Measurements from ENCODE around the gene MTFP1. TPM values are rescaled to one million over a fixed set of nuclear protein-coding genes. Genes with fewer than 3 reads are reported as not detected.
"Not testable (repeated sequence)": the region's sequence is repeated elsewhere in the genome, so short reads cannot be mapped to it uniquely, and the experiment has no call there.

MTFP1 gene, protein sequence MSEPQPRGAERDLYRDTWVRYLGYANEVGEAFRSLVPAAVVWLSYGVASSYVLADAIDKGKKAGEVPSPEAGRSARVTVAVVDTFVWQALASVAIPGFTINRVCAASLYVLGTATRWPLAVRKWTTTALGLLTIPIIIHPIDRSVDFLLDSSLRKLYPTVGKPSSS
- 2.3 TPM for total RNA-seq

DNA sequence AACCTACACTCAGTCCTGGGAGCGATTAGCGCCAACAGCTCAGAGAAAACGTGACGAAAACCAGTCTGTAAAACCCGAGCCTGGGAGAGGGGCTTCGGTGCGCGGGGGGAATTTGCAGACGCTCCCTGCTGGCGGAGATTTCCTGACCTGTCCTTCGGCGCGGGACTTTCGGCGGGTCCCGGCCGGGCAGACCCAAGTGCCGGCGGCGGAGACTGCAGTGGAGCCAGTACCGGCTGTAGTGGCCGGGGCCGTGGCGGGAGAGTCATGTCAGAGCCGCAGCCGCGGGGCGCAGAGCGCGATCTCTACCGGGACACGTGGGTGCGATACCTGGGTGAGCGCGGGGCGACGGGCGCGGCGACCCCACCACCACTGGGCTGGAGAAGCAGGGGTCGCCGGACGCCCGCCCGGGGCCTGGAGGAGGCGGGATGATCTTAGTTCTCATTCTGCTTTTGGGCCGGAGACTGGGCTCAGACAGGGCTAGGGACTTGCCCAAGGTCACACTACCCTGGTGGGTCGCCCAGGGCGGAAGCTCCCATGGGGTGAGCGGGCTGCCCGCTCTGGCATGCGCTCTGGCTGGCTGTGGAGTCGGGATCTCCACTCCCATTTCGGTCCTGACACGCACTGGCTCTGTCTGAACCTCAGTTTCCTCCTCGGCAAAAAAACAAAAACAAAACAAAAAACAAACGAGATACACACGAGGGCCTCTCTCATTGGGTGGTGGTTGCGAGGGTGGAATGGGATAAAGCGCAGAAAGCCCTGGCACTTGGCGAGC, at the start of gene MTFP1:
MTFP1 (plus strand) TSS at position 153 of the 772 bp plus-strand sequence; CDS start at position 265, 112 bp downstream.
- no peak for DNase-seq

DNA sequence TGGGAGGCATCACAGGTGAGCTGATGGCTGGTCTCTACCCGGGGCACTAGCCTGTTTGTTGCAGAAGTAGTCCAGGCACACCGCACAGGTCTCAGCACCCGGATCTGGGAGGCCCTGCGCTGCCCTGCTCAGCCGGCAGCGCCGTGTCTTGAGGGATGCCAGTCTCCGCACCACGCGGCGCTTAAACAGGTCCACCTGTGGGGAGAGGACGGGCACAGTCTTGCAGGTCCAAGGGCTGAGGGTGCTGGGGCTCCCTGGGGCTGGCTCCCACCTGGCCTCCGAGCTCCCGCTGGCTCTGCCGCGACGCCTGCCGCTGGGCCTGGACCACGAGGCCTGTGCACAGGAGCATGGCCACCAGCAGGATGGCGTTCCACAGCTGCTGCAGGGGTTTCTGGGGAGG, 45.6 kb upstream of the MTFP1 start:
- no peak for DNase-seq

DNA sequence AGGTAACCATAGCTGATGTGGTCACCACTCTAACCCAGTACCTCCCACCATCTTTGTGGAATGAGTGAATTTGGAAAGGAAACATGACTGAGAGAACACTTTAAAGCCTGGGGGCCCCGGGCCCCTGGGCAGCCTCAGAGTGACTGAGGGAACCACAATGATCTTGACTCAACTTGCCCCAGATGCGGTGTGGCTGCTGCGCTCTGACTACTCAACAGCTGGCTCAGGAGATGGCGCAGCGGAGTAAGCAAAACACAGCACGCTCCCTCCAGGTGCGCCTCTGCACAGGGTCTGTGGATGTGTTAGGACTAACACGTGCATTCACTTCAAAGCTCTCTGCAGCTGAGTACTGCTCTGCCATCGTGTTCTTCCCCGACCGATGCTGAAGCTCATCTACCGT, 44.3 kb upstream of the MTFP1 start:
- no peak for DNase-seq

DNA sequence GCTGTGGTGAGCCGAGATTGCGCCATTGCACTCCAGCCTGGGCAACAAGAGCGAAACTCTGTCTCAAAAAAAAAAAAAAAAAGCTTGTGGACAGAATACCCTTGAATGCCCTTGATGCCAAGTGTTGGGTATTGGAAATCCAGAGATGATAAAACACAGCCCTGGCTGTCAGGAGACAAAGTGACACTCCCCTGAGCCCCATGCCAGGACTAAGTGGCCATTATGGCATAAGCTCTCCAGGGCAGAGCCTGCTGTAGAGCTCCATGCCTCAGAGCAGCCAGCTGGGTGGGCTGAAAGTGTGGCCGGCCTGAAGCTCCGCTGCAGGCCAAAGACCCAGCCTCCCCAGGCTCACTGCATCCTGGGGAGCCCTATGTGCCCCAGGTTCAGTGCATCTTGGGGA, 43.2 kb upstream of the MTFP1 start:
- DNase-seq = no peak

DNA sequence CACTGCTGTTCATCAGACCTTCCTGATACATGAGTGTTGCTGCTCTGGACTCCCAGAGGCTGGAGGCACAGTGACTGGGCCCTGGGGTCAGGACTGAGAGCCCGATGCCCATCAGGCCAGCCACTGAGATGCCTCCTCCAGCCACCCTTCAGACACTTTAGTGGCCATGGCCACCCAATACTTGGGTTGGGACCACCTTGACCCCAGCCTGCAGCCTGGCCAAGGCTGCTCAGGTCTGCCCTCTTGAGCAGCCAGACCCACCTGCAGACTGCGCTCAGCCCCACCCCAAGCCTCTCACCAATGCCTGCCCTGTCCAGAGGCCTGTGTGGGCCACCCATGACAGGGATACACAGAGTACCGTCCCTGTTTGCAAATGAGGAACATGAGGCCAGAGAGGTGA, 42.5 kb upstream of the MTFP1 start:
- no peak for DNase-seq

DNA sequence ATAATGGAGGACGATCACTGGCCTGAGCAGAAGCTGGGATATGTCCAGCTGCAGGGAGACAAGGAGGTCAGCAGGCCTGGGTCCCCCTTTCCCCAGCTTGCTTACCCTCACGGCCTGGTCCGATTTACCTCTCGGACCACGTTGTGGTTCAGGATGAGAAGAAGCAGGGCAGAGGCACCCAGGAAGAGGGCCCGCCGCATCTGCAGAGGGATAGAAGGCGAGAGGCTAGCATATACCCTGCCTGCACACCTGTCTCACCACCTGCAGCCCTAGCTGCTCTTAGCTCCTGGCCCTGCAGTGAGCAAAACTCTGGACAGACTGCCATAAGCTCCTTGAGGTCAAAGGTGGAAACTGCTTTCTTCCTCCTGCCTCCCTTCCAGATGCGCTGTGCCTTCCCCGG, 39.6 kb upstream of the MTFP1 start:
- no peak for DNase-seq

DNA sequence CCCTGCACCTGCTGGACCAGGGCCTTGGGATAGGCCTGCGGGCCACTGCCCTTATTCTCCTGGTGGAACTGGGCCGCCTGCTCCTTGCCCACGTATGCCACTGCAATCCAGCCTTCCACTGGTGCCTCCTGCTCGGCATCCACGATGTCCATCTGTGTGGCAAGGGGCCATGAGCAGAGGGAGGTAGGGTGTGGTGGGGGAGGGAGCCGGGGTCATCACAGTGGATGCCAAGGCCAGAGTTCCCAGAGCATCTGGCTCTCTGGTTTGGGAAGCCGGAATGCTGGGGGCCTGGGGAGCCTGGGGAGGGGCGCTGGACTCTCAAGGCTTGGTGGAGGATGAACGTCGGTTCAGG, 39.0 kb upstream of the MTFP1 start:
- DNase-seq = no peak

DNA sequence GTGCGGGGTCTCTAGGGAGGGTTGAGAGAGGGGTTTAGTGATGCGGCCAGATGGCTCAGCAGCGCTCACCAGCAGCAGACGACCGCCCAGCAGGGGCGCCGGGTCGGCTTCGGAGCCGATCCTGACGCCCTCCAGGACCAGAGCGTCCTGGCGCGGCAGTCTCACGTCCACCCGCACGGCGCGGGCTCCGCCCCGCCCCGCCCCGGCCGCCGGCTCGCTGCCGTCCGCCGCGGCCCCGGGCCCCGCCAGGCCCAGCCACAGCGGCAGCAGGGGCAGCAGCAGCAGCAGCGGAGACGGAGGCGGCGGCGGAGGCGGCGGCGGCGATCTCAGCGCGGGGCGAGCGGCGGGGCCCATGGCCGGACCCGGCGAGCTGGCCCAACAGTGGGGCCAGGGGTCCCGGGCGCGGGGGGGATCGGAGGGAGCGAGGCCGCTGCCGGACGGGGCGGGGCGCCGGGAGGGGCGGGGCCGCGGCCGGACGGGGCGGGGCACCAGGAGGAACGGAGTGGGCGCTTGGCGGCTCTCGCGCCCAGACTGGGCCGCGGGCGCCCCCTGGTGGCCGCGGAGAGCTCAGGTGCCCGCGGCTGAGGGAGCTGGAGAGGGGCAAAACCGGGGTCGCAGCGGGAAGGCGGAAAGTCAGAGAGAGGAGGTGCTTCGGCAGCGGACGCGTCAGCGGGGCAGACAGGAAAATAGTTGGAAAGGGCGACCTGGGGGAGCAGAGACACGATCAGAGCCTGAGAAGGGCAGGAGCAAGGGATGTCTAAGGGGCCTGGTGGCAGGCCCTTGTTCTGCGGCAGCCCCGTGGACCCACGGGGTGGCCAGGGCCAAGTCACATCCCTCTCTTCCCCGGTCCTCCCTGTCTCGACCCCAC, 38.4 kb upstream of the MTFP1 start, which contains the start of gene RNF215:
RNF215 (minus strand) TSS at position 452 of the 868 bp plus-strand sequence; CDS start at position 354, 98 bp downstream.
- peak; percentile 58 for DNase-seq

DNA sequence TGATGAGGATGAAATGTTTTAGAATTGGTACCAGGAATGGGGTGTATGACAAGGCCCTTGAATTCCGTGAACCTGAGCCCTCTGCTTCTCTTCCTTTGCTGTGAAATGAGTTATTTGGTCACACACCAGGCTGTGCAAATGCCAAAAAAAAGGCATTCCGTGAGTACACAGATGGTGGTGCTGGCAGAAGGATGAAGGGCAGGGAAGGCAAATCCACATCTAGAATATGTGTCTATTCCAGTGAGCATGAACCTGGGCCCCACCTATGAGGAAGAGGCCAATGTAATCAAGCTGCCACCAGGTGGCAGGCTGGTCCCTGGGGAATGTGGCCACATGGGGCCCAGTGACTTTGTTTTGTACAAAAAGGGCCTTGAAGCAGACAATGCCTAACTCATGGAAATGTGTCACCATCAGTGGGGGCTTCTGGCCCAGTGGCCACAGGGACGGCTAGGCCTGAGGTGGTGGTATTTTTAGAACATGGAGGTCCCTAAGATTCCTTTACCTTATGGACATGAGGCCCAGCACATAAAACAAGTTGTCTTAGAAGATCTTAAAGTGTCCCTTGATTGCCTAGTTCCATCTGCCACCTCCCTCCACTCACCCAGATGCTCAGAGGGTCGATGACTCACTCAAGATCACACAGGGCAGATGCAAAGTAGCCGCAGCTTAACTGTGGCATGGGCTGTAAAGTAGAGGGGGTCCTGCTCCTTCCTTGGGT, 34.4 kb upstream of the MTFP1 start:
- peak; percentile 48 for DNase-seq

DNA sequence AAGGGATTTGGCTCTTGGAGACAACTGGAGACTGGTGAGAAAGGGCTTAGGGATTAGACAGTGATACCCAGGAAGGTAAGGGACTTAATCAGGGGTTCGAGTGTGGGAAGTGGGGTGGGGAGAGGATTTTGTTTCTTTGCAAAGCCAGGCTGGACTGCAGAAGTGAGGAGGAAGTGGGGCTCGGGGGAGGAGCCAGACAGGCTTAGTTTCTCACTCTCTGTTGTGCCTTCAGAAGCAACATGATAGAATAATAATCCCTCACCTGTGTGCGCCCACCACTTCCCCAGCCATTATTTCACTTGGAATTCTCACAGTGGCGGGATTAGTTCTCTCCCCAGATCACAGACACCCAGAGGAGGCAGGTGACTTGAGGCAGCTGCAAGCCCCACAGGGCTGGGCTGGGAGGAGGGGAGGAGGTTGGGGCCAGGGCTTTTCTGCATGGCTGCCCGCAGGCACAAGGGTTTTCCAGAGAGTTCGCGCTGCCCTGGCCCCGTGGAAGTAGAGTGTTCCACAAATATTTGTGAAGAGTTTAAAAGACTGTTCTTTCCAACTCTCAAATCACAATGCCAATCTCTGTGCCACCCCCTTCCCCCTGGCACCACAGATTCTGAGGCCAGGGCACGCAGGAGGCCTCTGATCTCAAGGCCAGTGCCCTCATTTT, 32.8 kb upstream of the MTFP1 start:
- no peak for DNase-seq

DNA sequence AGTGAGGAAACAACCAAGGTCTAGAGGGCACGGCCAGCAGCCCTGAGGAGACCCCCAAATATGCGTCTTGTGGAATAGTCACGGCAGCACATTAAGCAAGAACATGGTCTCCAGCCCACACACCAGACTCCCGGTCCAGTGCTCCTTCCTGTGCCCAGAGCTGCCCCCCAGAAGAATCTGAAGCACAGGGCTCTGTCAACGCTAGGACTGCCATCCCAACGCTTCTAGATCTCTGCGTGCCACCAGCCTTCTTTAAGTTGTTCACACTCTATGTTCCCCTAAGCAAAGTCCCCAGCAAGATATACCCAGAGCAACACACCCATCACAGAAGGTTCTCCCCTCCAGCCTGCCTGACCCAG, 32.3 kb upstream of the MTFP1 start:
- DNase-seq = no peak

DNA sequence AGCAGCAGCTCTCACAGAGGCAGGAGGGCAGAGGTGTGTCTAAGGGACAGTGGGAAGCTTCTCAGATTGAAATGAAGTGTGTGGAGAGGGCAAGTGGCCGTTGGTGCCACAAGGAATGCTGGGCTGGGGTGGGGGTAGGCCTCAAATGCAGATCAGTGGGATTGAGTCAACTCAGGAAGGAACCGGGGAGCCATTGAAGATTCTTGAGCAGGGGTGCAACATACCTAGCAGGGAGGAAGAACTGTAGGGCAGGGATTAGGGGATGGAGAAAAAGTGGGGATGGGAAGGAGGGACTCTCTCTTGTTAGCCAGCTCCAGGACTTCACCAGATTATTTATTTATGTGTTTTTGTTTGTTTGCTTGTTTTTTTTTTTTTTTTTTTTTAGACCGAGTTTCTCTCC, 31.7 kb upstream of the MTFP1 start:
- no peak for DNase-seq

DNA sequence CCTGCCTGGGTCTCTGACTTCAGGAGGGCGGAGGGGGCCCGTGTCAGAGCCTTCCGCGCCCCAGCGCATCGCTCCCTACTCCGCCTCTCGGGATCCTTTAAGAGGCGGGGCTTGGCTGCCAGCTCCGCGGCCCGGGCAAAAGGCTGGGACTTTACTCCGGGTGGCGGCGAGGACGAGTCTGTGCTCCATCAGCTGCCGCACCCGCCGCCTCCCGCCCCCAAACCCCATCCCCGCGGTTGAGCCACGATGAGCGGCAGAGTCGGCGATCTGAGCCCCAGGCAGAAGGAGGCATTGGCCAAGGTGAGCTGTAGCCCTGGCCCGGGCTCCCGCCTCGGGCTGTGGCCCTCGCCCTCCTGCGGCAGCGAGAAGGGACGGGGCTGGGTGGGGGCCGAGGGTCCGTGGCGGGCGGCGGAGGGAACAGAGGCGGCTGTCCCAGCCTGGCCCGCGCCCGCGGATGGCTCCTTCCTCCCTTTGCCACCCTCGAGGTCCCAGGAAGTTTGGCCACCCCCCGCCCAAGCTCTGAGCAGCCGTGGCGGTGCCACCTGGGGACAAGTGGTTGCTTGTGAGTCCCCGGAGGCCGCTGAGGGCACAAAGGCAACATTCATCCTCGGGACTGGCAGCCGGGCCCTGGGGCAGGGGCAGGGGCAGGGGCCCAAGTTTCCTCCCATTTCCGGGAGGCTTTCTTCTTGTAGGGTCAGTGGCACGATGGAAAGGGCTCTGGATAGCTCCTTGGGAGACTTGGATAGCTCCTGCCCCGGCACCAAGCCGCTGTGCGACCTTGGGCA, 28.5 kb upstream of the MTFP1 start, which contains the start of gene SEC14L2:
SEC14L2 (plus strand) TSS at position 148 of the 785 bp plus-strand sequence; CDS start at position 247, 99 bp downstream.
- DNase-seq = peak; percentile 75

DNA sequence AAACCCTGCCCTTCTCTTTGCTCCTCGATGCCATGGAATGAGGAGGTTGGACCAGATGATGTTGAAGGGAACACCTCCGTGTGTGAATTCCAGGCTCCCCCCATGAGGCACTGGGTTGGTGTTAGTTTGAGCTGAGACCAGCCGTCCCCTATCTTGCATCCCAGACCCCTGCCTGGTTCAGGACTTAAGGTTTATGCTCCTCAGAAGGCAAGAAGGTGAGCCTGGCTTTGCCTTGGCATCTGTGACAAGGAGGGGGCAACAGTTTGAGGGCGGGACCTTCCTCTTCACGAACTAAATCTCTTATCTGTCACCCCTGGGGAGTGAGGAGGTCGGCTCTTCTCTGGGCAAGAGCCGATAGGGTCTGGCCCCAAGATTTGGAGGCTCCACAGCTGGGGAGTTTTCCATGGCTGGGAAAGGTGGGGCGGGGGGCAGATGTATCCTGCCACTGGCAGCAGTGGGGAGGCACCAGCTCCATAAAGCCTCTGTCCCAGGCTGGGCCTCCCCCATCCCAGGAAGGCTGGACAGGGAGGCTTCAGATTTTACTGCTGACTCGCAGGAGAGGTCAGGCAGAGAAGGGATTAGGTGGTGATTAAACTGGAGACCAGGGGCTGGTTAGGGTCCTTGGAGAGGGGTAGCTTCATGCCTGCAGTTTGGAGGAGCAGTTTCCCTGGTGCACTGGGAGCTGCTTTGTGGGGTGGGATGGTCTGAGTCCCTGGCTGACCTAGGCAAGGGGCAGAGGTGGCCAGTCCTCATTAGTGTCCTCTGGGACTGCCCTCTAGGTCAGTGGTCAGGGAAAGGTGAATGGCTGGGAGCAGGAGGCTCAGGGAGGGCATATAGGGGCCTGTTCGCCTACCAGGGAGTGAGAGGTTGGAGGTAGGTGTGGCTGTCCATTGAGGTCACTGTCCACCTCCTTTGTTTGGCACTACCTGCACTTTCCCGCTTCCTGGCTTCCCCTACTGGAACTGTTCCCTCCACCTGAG, 27.6 kb upstream of the MTFP1 start:
- DNase-seq = no peak

DNA sequence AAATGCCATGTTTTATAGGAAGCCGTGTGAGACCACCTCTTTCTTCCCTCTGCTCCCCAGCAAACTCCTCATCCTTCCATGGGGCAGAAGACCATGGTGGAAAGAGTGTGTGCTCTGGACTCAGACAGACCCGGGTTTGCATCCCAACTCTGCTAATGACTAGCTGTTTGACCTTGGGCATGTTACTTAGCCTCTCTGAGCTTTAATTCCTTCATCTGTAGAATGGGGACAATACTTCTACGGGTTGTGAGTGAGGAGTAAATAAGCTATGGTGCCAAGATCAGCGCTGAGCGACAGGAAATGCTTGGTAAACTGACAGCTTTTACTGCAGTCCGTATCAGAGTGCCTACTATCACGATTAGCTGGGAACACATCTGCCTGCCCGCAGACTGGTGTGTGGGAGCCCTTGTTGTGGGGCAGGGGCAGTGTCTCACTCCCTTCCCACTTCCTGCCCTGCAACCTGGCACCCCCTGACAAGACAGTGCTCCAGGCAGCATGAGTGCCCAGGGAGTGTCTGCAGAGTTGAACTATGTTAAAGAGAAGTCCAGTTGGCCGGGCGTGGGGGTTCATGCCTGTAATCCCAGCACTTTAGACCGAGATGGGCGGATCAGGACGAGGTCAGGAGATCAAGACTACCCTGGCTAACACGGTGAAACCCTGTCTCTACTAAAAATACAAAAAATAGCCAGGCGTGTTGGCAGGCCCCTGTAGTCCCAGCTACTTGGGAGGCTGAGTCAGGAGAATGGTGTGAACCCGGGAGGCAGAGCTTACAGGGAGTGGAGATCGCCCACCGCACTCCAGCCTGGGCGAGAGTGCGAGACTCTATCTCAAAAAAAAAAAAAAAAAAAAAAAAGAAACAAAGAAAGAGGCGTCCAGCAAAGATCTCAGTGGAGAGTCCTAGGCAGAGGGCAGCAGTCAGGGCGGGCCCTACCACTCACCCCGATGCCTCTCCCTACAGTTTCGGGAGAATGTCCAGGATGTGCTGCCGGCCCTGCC, 26.6 kb upstream of the MTFP1 start:
- no peak for DNase-seq

DNA sequence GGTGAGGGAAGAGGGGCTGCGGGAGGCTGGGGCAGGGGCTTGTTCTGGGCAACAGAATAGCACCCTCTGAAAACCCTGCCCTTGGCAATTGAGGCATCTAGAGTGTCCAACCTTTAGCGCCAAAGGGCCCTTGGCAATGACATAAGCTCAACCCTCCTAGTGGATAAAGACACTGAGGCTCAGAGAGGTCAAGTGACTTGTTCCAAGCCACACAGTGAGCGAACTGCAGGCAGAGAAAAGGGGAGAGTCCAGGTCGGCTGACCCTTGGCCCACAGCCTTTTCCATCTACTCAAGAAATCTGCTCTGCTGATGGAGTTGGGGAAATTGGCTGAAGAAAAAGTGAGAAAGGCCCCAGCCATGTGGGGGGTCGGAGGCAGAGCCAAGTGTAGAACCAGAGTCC, 25.9 kb upstream of the MTFP1 start:
- DNase-seq = no peak

DNA sequence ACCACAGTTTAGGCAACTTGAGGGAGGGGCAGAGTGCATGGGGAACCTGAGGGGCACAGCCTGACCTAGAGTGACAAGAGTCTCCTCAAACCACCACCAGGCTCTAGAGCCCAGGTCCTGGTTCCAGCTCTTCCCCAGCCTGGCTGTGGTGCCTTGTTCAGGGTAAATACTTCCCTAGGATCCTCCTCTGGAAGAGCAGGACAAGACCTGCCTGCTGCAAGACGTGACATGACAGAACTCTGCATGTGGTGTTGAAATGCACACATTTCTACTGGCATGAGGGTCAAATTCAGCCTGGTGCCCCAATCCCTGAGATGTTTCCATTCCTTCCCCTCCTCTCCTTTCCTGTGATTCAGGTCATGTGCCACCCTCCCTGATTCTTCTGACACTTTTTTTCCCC, 25.4 kb upstream of the MTFP1 start:
- no peak for DNase-seq

DNA sequence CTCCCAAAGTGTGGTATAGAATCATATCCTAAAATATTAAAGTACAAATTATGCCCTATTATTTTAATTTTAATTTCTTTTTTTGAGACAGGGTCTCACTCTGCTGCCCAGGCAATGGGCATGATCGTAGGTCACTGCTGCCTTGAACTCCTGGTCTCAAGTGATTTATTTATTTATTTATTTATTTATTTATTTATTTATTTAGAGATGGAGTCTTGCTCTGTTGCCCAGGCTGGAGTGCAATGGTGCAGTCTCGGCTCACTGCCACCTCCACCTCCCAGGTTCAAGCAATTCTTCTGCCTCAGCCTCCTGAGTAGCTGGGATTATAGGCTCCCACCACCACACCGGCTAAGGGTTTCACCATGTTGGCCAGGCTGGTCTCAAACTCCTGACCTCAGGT, 24.5 kb upstream of the MTFP1 start:
- not testable (repeated sequence) for DNase-seq
